ENCODE results near the gene SYT2. TPM values are rescaled to one million over a fixed set of nuclear protein-coding genes. Genes with fewer than 3 reads are reported as not detected.
A peak's percentile ranks its signal among the peaks of the same experiment; 100 is the strongest.

The SYT2 gene
- total and polyA plus RNA-seq, 2 of the 13 experiments (the other 11 are each of a cell fraction or from before 2014, with no cell fraction given): not detected

DNA sequence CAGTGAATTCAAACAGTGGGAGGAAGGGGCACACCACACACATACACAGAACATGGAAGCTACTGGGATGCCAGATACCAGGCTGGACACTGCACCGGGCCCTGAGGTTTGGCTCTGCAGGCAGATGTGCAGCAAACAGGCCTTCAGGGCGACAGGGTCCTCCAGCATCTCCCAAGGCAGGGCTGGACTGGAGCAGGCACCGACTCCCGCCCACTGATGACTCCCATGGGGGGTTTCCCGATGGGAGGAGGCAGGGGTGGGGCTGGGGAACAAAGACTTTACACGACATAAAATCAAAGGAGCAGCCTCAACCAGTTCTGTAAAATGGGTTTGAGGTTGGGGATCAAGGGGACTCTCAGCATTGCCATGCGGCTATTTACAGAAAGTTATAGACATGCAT lies 118.1 kb downstream of the SYT2 start:
- Histone ChIP-seq H3K36me3 (replicated peaks in 1 of 2; ENCODE audit: control insufficient read depth in 1 of 2, insufficient read depth in 2 of 2, low read length in 2 of 2) (no peaks in the 10 kb centered on the region; a peak in 1 of 5 replicates), H3K79me2 (ENCODE audit: insufficient read depth, low read length) (no peaks in the 10 kb centered on the region), H4K20me1 (ENCODE audit: insufficient read depth, low read length) (no peaks in the 10 kb centered on the region), H3K4me1 (ENCODE audit: insufficient read depth, low read length) (peaks cover 15% of the 10 kb centered on the region), H3K27ac (ENCODE audit: extremely low read length, insufficient read depth, low read length) (no peak overlapping the region), H3K27me3 (ENCODE audit: control insufficient read depth in 1 of 2, insufficient read depth in 2 of 2, low read length in 2 of 2) (no peaks in the 10 kb centered on the region), H3K4me2 (ENCODE audit: low read depth, low read length) (no peak overlapping the region), H3K4me3 (replicated peaks in 1 of 3; ENCODE audit: insufficient read depth in 1 of 3, low read depth in 2 of 3, low read length in 3 of 3) (no peak overlapping the region), H3K9me3 (ENCODE audit: low read length) (no peaks in the 10 kb centered on the region), H2AFZ (ENCODE audit: low read length) (no peak overlapping the region), H3K9ac (ENCODE audit: insufficient read depth, low read depth, low read length) (no peak overlapping the region)
- ChIA-PET POLR2A (no interaction called here), CTCF (ENCODE audit: low intra/inter-chr PET ratio, low total read pairs) (no interaction called here)
- intact Hi-C loops (cut with micrococcal nuclease; ENCODE audit: unreplicated experiment): no loop called here
- no peak for DNase-seq (ENCODE audit: low spot score)
- BruUV-seq (replicated peaks): no TSS peak
- no peak for FAIRE-seq
- 97% methylated on average over 2 of the region's 7 CpGs for WGBS (ENCODE audit: low lambda C conversion rate)
- TF ChIP-seq, protein P1, sequence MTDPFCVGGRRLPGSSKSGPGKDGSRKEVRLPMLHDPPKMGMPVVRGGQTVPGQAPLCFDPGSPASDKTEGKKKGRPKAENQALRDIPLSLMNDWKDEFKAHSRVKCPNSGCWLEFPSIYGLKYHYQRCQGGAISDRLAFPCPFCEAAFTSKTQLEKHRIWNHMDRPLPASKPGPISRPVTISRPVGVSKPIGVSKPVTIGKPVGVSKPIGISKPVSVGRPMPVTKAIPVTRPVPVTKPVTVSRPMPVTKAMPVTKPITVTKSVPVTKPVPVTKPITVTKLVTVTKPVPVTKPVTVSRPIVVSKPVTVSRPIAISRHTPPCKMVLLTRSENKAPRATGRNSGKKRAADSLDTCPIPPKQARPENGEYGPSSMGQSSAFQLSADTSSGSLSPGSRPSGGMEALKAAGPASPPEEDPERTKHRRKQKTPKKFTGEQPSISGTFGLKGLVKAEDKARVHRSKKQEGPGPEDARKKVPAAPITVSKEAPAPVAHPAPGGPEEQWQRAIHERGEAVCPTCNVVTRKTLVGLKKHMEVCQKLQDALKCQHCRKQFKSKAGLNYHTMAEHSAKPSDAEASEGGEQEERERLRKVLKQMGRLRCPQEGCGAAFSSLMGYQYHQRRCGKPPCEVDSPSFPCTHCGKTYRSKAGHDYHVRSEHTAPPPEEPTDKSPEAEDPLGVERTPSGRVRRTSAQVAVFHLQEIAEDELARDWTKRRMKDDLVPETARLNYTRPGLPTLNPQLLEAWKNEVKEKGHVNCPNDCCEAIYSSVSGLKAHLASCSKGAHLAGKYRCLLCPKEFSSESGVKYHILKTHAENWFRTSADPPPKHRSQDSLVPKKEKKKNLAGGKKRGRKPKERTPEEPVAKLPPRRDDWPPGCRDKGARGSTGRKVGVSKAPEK (CRISPR knock-in tag; IDR thresholded peaks at IDR 0.05; ENCODE audit: borderline replicate concordance): no peak
- TF ChIP-seq, protein P2, sequence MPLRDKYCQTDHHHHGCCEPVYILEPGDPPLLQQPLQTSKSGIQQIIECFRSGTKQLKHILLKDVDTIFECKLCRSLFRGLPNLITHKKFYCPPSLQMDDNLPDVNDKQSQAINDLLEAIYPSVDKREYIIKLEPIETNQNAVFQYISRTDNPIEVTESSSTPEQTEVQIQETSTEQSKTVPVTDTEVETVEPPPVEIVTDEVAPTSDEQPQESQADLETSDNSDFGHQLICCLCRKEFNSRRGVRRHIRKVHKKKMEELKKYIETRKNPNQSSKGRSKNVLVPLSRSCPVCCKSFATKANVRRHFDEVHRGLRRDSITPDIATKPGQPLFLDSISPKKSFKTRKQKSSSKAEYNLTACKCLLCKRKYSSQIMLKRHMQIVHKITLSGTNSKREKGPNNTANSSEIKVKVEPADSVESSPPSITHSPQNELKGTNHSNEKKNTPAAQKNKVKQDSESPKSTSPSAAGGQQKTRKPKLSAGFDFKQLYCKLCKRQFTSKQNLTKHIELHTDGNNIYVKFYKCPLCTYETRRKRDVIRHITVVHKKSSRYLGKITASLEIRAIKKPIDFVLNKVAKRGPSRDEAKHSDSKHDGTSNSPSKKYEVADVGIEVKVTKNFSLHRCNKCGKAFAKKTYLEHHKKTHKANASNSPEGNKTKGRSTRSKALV (CRISPR knock-in tag; IDR thresholded peaks at IDR 0.05): no peak
- no peak for TF ChIP-seq HOXA5 (CRISPR knock-in tag; IDR thresholded peaks at IDR 0.05)
- TF ChIP-seq ZNF629 (CRISPR knock-in tag; conservative IDR thresholded peaks at IDR 0.05): 0 out of 2 replicates have a peak, but pooled peaks have one; percentile 11
- in situ Hi-C loops (cut with HindIII; ENCODE audit: extremely low pct_ligation_motif_present, low pct_unique_long_range_greater_than_20kb): loop anchor here (10.0 kb wide), 1 partner anchor 87 kb away; no protein-coding TSS in a partner anchor
- ATAC-seq: no peak
